Nephron progenitor cell (in vitro differentiated cells): Measurements from ENCODE around the gene GNB1.
"Not testable (repeated sequence)": the region's sequence is repeated elsewhere in the genome, so short reads cannot be mapped to it uniquely, and the experiment has no call there.

Experiments
- DNase-seq: peaks from one replicate; pipeline ENCODE4 v3.0.0; 2021
- H3K27ac Mint-ChIP-seq: 2 replicates; pipeline ENCODE4 v1.8.0; 2021; ENCODE audit warnings: mild to moderate bottlenecking, moderate library complexity, mixed read lengths
- H3K27me3 Mint-ChIP-seq: 2 replicates; pipeline ENCODE4 v1.8.0; 2021; ENCODE audit warnings: mild to moderate bottlenecking, low read depth, mixed read lengths; ENCODE audit not compliant: poor library complexity
- H3K36me3 Mint-ChIP-seq: 2 replicates; pipeline ENCODE4 v1.8.0; 2021; ENCODE audit warnings: low read depth, mixed read lengths
- H3K4me1 Mint-ChIP-seq: 2 replicates; pipeline ENCODE4 v1.8.0; 2021; ENCODE audit warnings: mixed read lengths
- H3K4me3 Mint-ChIP-seq: 2 replicates; pipeline ENCODE4 v1.8.0; 2021; ENCODE audit warnings: mild to moderate bottlenecking, moderate library complexity, mixed read lengths
- H3K9me3 Mint-ChIP-seq: 2 replicates; pipeline ENCODE4 v1.8.0; 2021; ENCODE audit warnings: mild to moderate bottlenecking, moderate library complexity, mixed read lengths
- CTCF ChIP-seq: fragments of 200-600 bp; sonication (generic); IDR thresholded peaks from 2 replicates; pipeline ENCODE4 v1.5.0; 2021; ENCODE audit warnings: antibody characterized with exemption

The GNB1 gene

GRCh38 chr1:1874901-1875300 is 16.0 kb downstream of the GNB1 start:
- no peak for TF ChIP-seq CTCF
- peaks cover 2% of the 10 kb centered on the region for H3K27me3 Mint-ChIP-seq
- H3K4me3 Mint-ChIP-seq: no peak overlapping the region
- H3K36me3 Mint-ChIP-seq: peaks cover 96% of the 10 kb centered on the region
- H3K4me1 Mint-ChIP-seq: peaks cover 15% of the 10 kb centered on the region
- H3K27ac Mint-ChIP-seq: no peak overlapping the region
- DNase-seq: no peak
- H3K9me3 Mint-ChIP-seq: peaks cover 74% of the 10 kb centered on the region

- Mint-ChIP-seq H3K27me3 (no peaks in the 10 kb centered on the region), H3K36me3 (peaks cover 93% of the 10 kb centered on the region), H3K27ac (peak overlapping the region; percentile 80), H3K4me3 (no peak overlapping the region), H3K9me3 (peaks cover 71% of the 10 kb centered on the region), H3K4me1 (peaks cover 7% of the 10 kb centered on the region)
- no peak for DNase-seq
- no peak for TF ChIP-seq CTCF
Observed at GRCh38 chr1:1873186-1873585, 17.7 kb downstream of the GNB1 start.

- H3K4me3 Mint-ChIP-seq: no peak overlapping the region
- H3K9me3 Mint-ChIP-seq: peaks cover 70% of the 10 kb centered on the region
- peaks cover 93% of the 10 kb centered on the region for H3K36me3 Mint-ChIP-seq
- no peak for TF ChIP-seq CTCF
- H3K27ac Mint-ChIP-seq: peak overlapping the region; percentile 80
- H3K4me1 Mint-ChIP-seq: peaks cover 1% of the 10 kb centered on the region
- H3K27me3 Mint-ChIP-seq: no peaks in the 10 kb centered on the region
- DNase-seq: no peak
Observed at GRCh38 chr1:1872329-1872994, 18.4 kb downstream of the GNB1 start.

- no peak for DNase-seq
- Mint-ChIP-seq H3K27me3 (no peaks in the 10 kb centered on the region), H3K36me3 (peaks cover 78% of the 10 kb centered on the region), H3K27ac (peak overlapping the region; percentile 92), H3K4me1 (no peaks in the 10 kb centered on the region), H3K9me3 (peaks cover 54% of the 10 kb centered on the region), H3K4me3 (no peak overlapping the region)
- no peak for TF ChIP-seq CTCF
Observed at GRCh38 chr1:1869469-1869868, 21.4 kb downstream of the GNB1 start.

GRCh38 chr1:1867164-1867563 is 23.7 kb downstream of the GNB1 start:
- no peak for TF ChIP-seq CTCF
- Mint-ChIP-seq H3K36me3 (peaks cover 74% of the 10 kb centered on the region), H3K27me3 (no peaks in the 10 kb centered on the region), H3K4me1 (no peaks in the 10 kb centered on the region), H3K27ac (no peak overlapping the region), H3K4me3 (no peak overlapping the region), H3K9me3 (peaks cover 42% of the 10 kb centered on the region)
- DNase-seq: no peak

- TF ChIP-seq CTCF: no peak
- Mint-ChIP-seq H3K36me3 (peaks cover 48% of the 10 kb centered on the region), H3K27me3 (no peaks in the 10 kb centered on the region), H3K4me3 (no peak overlapping the region), H3K4me1 (peaks cover 22% of the 10 kb centered on the region), H3K27ac (peak overlapping the region; percentile 55), H3K9me3 (peaks cover 11% of the 10 kb centered on the region)
- DNase-seq: no peak
Observed at GRCh38 chr1:1862905-1863547, 27.9 kb downstream of the GNB1 start.

GRCh38 chr1:1861761-1862310 is 29.1 kb downstream of the GNB1 start:
- H3K36me3 Mint-ChIP-seq: peaks cover 46% of the 10 kb centered on the region
- H3K27me3 Mint-ChIP-seq, H3K27ac Mint-ChIP-seq, H3K9me3 Mint-ChIP-seq, H3K4me3 Mint-ChIP-seq, DNase-seq: not testable (repeated sequence)
- peaks cover 25% of the 10 kb centered on the region for H3K4me1 Mint-ChIP-seq
